Activated T-cell treated with anti-CD3 and anti-CD28 coated beads, Interleukin-2, amount 50 U/mL, for 1 hour (primary cell): Measurements from ENCODE around the gene CTSE.

Experiments
- DNase-seq: peaks from one replicate; pipeline ENCODE4 v3.0.0-alpha.2; 2020

CTSE gene

DNA sequence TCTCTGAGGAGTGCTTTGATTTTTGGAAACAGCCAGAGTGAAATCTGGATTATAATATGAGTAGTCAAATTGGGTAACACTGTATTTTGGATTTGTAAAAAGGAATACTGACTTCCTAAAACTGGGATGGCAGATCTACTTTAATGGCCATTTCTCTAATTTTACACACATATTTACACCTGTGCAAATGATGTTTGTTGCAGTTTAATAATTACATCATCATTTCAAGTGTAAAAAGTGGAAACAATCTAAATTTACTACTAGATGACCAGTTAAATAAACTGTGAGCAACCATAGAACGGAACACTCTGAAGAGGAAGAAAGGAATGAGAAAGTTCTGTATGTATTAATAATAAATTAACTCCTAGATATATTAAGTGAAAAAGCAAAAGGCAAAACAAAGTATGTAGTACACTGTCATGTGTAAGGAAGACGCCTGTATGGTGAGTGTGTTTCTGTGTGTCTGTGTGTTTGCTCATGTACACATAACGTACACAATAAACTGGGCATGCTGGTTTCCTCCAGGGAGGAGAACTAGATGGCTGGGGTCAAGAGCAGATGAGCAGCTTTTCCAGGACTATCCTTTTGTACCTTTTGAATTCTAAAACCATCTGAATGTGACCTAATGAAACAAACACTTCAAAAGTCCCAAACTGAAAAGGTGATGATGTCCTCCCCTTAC lies 26.4 kb upstream of the CTSE start:
- DNase-seq, result no peak

GRCh38 chr1:206049293-206049692 lies 25.6 kb upstream of the CTSE start:
- DNase-seq, result no peak

- DNase-seq, result no peak
Measured at GRCh38 chr1:206048582-206048981, 24.9 kb upstream of the CTSE start.

DNA sequence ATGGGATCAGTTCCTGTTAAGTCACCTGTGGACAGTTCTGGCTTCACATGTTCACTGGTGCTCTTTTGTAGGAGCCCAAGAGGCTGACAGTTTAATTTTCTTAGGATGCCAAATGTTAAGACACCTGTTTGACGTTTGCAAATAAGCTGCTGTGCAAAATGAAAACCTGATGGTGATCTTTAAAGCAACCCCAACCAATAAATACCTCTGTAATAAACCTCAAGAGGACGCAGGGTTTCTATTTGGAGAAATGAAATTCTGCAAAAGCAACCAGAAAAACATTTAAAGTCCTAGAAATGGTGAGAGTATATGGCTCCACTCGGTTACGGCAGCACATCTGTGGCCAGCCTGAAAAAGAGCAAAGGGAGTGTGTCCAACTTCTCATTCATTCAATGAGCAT lies 23.6 kb upstream of the CTSE start:
- no peak for DNase-seq

GRCh38 chr1:206041640-206042039 lies 17.9 kb upstream of the CTSE start:
- no peak for DNase-seq

DNA sequence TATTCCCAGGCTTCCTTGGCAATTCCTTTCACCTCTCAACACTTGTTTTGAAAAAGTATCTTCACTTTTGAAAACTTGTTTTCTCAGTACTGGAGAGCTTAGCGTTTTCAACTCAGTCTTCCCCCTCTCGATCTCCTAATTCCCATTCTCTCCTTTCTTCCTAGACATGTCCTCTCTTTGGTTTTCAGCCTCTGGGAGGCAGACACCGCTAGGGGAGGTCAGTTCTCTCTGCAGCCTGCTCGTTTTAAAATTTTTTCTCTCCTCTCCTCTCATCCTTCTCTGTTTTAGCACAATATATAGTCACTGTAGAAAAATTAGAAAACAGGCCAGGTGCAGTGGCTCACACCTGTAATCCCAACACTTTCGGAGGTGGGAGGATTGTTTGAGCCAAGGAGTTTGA lies 16.6 kb upstream of the CTSE start:
- DNase-seq, result no peak

GRCh38 chr1:206039046-206039973 lies 15.6 kb upstream of the CTSE start:
- DNase-seq, result no peak

DNA sequence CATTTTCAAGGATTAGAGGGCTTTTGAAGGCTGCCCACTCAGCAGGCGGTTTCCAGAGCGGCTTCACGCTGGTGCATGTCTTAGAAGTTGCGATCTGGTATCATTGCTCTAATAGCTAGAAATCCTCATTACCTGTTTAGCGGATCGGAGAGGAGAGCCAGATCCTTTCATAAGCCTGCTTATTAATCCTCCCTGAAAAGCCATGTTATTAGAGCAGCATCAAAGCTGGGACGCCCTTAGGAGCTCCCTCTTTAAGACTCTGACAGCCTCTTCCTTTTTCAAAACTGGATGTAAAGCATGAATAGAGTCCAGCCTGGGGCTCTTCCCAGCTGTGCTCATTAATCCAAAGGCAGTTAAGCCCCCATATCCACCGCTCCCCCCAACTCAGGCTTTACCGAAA lies 13.9 kb upstream of the CTSE start:
- no peak for DNase-seq

DNA sequence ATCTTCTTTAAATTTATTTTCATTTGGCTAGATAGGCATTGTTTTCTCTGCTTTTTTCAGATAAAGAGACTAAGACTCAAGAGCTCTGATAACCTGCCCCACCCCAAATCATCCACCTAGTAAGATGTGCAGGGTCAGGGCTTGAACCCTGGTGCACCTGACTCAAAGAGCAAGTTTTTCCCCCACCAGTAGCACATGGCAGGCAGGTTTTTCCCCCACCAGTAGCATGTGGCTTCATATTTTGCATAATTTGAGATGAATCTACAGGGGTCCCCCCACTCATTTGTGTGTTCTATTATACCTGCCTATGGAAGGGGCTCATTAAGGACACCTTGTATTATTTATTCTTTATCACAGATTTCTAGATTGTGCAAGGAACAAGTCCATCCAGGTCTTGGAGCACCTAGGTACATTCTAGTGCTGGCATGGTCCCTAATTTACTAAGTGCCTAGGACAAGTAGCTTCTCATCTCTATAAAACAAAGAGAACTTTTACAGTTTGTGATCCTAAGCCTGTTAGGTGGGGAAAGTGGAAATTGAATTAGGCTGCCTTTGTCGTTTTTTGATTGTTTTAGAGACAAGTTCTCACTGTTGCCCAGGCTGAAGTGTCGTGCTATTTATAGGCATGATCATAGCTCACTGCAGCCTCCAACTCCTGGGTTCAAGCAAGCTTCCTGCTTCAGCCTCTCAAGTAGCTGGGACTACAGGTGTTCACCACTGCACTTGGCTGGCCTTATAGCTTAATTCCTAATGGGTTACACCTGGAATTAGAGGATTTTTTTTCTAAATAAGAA lies 13.2 kb upstream of the CTSE start:
- DNase-seq, result no peak

DNA sequence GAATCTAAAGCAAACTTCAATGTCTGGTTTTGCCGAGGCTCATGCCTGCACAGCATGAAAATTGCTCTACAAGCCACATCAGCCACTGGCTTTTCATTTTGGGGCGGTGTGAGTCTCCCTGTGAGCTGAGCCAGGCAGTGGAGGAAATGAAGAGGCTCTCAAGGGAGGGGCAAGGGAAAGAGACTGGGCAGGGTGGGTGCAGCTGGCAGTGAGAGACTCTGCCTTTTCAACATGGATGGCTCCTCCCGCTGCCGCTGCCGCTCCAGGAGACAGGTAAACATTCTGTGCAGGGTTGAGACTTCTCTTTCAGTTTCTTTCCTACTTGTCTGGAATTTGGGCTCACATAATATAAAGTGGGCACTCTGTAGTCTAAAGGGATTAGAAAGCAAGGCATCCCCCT lies 11.3 kb upstream of the CTSE start:
- no peak for DNase-seq

DNA sequence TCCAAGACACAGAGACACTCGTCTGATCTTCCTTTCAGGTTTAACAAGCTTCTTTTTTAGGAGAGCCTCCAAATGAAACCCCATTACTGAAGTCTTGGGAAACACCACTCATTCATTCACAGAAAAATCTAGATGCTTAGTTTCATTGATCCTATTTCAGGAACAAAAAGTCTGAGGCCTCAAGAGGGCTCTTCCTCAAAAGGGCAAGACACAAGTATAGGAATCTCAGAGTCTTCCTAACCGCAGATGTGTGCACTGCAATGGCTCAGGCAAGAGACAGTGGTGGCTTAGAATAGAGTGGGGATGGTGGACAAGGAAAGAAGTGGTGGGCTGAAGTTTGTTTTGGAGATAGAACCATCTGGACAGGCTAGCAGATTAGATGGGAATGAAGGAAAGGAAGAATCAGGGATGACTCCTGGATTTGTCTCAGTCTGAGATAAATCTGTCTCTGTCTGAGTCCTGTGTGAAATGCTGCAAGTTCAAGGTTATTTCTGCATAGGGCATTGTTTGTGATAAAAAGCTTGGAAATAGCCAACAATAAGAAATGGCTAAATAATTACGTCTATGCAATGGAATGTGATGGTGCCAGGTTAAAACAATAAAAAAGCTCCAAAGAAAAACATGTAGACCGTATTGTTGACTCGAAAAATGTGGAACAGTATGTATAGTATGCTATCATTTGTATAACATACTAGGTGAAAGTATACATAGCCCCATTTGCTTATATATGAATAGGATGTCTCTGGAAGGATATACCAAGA lies 8.9 kb upstream of the CTSE start:
- no peak for DNase-seq

GRCh38 chr1:206030714-206031113 lies 7.0 kb upstream of the CTSE start:
- DNase-seq, result peak; percentile 53

- DNase-seq, result no peak
Measured at GRCh38 chr1:206030191-206030590, 6.5 kb upstream of the CTSE start.

- DNase-seq, result no peak
Measured at GRCh38 chr1:206029484-206029883, 5.8 kb upstream of the CTSE start.

DNA sequence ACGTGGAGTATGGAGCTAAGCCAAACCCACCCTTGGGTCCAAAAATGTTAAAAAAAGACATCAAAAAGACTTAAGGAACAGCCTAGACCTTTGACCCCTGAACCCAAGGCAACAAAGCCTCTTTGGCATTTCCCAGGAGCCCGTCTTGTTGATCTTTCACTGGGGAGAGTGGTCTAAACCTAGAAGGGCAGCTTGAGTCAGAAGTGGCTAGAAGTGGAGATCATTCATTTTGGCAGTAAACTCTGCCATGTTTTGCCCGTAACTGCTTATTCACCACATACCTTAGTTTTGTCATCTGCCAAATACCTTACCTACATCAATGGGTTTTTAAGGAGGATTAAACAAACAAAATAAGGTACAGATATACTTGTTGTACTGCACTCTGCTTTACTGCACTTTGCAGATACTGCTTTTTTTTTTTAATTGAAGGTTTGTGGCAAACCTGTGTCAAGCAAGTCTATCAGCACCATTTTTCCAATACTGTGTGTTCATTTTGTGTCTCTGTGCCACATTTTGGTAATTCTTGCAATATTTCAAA lies 1.7 kb upstream of the CTSE start:
- no peak for DNase-seq

DNA sequence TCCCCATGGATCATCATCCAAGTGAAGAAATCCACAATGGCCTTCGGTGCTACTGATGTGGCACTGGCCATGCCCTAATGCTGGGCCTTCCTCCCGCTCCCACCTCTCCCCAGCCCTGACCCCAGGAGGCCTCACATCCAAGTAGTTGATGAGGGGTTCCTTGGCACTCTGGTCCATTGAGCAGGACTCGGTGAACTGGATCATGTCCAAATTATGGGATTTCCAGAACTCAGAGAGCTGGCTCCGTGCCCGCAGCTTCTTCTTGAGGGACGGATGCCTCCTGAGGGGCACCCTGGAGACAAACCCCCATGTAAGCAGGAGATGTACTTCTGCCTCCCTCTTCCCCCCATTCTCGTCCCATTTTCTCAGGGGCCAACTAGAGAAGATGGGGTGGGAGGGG lies 929 bp downstream of the CTSE start:
- DNase-seq, result no peak

- DNase-seq, result no peak
Measured at GRCh38 chr1:206021626-206022365, 1.9 kb downstream of the CTSE start.

GRCh38 chr1:206021008-206021625 lies 2.6 kb downstream of the CTSE start:
- no peak for DNase-seq

DNA sequence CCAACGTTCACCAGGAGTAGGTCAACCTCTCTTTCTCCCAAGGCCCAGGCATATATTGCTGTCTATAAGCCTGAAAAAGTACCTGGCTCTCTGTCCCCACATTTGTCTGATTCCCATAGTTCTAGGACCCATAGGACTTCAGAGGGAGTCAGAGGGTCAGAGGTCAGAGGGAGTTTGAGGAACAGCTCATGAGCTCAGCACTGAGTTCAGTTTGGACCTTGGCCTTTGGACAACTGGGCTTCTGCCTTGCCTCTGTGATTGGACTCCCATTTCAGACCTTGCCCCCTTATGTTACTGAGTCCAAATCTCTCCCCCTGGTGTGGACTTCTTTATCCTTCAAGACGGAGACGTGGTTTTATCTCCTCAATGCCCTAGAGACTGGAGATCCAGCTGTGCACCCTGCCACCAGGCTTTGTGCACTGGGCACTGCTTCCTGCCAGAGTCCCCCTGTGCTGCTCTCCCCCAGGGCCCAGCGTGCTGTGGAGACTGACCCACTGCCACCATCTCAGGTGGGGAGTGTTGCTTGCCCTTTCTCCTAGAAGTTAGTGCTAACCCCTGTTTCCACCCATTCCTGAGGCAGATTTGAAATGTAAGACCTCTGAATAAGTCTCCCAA lies 3.2 kb downstream of the CTSE start:
- no peak for DNase-seq

DNA sequence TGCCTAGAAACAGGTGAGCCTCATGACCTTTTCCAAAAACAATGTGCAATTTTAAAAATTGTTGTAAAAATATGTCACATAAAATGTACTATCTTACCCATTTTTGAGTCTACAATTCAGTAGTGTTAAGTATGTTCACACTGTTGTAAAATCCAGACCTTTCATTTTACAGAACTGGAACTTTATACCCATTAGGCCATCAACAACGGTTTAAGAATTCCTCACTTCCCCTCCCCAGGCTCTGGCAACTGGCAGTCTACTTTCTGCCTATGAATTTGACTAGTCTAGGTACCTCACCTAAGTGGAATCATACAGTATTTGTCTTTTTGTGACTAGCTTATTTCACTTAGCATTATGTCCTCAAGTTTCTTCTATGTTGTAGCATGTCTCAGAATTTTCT lies 8.6 kb downstream of the CTSE start:
- DNase-seq, result no peak

- no peak for DNase-seq
Measured at GRCh38 chr1:206014601-206015000, 9.1 kb downstream of the CTSE start.
